Activated CD4-positive, CD25-positive, alpha-beta regulatory T cell treated with anti-CD3 and anti-CD28 coated beads, Interleukin-2, amount 50 U/mL, for 72 hours (primary cell): ENCODE data around the gene PPP1R3C.

Source experiments
- DNase-seq: peaks from one replicate; pipeline ENCODE4 v3.0.0; 2021

PPP1R3C gene

DNA sequence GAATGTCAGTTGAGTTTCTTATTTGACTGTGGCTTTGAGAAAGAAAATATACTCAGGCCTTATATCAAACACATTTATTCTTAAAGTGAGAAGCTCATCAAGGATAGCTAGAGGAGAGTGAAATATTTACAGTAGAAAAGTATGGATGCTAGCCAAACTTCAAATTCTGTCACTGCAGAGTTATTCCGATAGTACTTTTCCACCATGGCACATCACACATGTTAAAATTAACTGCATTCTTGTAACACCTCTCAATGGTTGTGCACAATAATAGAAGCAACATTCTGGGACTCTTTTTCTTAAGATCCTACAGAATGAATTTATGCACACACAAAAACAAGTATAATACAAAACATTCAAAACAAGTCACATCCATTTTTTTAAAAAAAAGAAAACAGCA, 4.5 kb downstream of the PPP1R3C start:
- DNase-seq: no peak

DNA sequence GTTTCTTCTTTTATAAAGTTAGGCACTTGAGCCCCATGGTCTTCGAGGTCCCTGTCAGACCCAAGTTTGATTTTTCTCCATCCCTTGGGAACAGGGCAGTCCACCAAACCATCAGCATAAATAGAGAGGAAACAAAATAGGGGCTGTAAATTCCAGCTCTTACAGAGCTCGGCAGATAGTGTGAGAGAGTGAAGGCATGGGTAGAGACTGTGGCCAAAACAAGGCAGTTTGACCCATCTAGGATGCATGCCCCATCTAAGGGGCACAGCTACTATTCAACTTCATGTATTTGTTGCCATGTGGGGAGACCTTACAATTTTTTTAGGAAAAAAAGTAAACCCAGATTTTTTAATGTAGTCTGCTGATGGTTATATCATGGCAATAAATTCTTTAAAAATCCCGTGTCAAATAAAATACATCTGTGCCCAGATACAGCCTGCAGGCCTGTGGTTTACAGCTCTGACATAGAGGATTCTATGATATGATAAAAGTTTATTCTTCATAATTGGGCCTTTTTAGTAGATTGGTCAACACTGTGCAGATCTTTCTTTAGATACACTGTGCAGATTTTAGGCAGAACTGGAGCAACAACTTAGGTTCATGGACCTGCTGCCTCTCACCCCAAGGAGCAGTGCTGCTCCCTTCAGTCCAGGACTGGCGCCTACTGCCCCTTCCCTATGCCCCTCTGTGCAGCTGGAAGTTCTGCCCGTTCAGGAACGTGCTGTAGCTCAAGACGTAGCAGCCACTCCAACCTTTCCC, 5.3 kb downstream of the PPP1R3C start:
- no peak for DNase-seq

DNA sequence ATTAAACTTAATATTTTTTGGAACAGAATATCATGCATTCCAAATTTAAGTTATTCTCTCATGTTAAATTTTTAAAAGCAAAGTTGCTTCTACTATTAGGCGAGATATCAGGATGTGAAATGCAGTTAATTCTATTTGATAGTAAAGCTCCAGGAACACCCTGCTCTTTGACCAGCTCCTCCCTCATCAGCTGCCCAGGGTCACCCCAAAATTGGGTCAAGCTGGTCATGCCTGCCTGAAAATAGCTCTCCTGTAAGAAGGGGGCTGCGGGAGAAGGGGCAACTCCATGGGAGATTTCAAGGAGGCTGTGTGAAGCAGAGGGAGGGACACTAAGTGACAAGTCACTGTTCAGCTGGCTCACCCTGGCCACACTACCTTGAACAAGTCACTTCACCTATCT, 5.9 kb downstream of the PPP1R3C start:
- no peak for DNase-seq

DNA sequence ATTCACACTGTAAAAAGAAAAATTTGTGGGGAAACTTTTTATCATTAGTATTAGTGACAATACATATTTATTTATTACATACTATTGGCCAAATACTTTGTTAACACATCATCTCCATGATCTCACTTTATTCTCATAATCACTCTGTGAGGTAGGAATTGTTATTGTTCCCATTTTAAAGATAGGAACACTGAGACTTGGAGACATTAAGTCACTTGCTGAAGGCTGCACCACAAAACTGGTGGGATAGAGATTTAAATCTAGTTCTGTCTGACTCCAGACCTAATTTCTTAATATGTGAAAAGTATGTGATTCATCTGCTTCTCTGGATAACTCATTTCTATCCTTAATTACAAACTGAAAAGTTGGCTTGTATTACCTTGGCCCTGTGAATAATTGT, 8.2 kb downstream of the PPP1R3C start:
- DNase-seq: no peak

DNA sequence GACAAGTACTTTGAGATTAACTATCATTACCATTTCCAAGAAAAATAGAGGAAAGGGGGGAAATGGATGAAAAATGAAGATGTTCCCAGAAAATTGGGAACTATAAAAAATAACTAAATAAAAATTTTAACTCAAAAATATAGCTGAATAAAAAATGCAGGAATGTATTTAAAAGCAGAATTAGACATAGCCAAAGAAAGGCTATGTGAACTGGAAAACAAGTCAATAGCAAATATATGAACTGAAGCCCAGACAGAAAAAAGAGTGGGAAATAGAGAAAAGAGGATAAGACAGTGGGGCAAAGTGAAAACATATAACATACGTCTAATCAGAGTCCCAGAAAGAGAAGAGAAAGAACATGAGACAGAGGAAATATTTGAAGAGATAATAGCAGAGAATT, 10.3 kb downstream of the PPP1R3C start:
- DNase-seq: no peak

DNA sequence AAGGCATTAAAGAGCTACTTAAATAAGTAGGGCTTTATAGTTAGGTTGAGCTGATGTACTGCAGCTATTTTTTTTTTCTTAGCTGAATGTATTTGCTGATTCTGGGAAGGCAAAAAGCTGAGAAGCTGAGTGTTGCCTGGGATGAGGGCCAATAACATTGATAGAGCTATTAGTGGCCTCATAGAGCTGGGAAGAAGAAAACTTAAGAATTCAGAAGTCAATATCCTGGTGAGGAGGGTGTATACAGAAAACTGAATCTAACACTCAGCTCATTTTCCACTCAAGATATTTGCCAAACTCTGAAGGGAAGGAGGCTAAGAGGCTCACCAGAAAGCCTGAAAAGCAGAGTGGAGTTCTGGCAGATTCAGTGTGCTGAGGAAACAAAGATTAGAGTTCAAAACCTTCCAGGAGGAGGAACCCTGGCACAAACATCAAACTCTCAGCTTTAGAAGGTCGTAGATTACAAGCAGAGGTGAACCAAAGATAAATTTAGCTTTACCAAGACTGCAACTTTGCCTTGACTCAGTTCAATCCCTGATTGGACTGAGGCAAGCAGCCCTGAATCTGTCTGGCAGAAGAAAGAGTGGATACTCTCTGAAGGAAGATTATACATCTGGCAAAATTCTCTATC, 11.3 kb downstream of the PPP1R3C start:
- DNase-seq: no peak

DNA sequence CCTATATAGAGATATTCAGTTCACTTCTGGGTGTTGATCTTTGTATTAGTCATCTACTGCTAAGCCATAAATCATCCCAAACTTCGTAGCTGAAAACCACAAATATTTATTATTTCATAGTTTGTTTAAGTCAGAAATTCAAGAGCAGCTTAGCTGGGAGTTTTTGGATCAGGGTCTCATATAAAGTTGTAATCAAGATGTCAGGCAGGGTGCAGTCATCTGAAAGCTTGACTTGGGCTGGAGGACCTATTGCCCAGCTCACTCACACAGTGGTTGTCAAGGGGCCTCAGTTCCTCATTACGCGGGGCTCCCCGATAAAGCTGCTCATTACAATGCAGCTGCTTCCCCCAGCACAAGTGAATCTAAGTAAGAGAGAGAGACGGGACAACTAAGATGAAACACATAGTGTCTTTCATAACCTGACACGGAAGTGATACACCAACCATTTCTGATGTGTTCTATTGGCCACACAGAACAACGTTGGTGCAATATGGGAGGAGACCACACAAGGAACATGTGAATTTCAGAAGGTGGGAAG, 15.7 kb downstream of the PPP1R3C start:
- no peak for DNase-seq

DNA sequence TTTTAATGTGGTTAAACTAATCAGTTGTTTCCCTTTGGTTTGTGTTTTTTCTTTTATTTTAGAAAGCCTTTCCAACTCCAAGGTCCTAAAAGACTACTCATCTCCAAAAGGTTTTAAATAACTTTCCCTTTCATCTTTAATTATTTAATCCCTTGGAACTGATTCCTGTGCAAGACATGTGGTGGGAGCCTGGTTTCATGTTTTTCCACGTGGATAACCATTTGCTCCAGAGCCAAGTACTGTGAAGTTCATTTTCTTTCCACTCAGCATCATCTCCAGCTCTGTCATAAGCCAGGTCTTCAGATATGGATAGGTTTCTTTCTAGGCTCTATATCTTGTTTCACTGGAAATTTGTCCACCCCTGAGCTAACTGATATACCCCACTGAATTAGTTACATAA, 16.7 kb downstream of the PPP1R3C start:
- no peak for DNase-seq

DNA sequence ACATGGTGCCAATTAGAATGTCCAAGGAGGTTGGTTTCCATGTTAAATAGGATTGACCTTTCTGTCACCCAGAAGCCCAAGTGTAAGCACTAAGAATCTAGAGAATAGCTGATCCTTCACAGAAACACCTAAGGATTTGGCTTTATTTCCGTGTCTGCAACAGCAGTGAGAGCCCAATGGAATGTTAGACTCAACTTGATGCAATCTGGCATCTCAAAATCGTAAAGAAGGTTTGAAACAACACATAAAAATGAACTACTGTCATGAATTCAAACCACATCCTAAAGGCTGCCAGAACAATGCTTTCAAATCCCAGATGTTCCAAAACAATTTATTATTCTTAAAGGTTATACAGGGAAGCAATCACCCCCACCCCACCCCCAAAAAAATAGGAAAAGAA, 18.6 kb downstream of the PPP1R3C start:
- no peak for DNase-seq

DNA sequence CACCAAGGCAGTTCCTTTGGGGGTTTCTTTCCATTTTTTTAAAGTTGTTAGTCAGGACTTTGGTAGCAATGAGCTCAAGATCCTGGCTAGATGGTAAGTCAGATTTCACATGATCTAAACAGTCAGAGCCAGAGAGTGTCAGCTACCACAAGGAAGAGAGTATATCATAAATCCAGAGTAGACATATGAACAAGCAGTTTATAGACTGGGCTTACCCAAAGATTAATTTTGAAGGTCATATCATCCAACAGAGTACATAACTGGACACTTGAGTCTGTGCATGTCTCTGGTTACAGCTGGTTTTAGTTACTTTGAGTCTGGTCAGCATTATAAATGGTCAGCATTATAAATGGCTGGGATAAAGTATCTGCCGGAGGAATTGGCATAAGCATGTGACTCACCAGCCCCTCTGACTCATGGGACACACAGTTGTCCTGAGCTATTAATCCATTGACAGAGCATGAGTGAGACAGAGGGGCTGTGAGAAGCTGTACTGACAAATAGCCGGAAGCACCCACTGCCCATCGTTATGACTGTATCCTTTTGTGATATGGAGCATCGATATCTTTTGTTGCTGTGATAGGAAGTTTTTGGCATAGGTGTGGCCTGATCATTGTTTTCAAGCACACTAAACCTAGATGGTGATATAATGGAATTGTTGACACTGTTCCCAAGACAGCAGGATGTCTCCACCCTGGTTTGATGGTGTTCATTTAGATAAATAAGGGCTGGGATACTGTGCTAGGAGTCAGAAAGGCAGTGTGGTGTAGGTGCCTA, 19.3 kb downstream of the PPP1R3C start:
- no peak for DNase-seq

DNA sequence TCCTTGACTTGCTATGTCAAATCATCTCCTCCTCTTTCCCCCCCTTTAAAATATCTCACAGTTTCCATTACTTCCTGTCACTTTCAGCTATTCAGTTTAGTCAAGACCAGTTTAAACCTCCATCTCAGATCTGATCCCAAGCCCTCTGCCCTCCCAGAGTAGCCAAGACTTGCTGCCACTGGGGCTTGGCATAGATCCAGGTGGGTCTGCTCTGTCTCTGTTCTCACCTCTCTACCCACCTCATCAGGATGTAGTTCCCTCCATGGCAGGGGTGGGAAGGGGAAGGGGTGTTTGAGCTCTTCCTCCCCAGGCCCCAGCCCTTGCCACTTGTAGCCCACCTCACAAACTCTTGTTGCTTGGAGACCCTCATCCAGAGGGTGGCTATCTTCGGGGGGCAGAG, 22.0 kb downstream of the PPP1R3C start:
- no peak for DNase-seq

DNA sequence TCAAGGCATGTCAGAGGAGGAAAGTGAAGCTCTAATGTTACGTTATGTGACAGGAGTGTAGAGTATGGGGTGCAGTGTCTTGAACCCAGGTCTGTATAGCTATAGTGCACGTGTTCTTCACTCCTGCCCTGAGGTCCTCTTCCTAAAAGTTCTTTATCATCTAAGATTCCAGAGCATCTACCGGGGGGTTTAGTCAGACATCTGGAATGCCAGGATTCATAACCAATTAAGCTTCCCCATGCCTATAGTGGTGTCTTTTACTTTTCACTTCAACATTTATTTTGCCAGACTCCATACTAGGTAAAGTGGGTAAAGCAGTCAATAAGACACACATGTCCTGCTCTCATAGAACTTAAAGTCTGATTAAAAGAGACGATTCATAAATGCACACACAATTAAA, 22.4 kb downstream of the PPP1R3C start:
- DNase-seq: no peak

DNA sequence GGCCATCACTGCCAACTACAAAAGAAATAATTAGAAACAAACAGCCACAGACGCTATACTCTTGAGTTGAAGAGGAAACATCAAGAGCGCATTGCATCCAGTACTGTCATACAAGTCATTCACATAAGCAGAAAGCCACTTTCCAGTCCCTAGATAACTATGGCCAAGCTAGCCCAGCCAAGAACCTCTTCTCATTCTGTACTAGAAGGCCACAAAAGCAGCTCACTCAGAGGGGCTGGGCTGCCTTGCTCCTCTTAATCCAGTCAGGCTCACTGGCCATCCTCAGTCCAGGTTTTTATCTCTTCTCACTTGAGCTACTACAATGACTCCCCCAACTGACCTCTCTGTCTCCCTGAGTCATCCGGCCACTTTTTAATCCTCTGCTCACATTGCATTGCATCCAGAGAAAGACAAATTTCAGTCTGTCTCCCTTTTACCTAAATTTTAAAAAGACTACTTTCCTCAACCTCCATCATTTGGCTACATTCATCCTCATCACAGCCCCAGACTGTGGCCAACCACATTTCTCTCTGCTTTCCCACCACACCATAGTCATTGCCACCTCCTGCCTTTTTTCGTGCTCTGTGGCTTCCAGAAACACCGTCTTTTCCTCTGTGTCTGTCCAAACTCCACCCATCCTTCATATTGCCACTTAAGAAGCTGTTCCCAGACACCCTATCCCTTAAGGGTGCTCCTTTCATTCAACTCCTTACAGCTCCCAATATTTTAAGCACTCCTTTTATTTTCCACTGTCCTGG, 25.0 kb downstream of the PPP1R3C start:
- no peak for DNase-seq

DNA sequence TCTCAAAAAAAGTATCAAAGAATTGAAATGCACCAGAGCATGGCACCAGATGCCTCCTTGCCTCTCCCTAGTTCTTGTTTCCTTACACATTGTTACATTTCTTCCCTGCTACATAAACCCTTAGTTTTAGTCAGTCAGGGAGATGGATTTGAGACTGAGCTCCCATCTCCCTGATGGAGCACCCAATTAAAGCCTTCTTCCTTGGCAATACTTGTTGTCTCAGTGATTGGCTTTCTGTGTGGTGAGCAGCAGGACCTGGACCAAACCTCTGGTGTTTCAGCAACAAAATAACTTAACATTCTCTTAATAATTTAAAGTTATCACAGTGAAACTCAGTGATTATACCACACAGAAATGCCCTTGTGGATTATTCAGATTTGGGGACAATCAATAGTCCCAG, 26.9 kb downstream of the PPP1R3C start:
- DNase-seq: no peak

DNA sequence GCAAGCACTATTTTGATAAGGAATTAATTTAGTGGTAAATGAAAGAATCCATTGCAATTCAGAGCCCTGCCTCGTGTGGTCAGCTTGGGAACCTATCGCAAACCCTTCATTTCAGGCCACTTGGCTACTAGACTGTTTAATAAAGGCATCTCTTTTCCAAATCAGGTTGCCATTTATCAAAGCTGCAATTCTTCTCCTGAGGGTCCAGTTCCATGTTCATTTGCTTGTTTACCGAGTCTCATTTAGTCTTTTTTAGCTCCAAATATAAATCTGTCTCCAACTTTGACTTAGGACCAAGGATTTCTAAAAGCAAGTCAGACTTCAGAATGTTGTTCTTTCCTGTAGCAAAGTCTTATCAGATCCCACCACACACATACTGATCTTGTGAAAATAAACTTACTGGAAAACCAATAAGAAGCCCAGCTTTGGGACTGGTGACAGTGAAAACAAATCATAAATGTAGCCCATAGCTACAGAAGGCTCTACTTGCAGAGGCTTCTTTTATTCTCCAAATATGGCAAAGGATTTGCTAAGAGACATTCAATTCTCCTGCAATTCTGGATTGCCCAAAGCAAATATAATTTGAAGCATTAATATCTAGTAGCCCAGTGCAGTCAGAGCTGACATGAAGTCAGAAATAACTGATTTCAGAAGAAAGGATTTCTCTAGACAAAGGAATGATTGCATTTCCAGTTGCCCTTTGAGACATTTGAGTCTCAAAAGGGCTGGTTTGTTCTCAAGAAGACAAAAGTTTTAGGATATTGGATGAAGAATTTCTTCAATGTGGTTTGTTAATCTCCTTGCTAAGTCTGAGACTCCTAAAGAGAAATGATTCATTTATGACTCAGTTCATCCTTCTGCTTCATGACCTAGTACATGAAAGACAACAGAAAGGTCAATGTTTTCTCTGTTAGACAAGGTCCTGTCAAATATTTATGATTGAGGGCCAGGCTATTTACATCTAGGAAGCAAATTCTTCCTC, 28.0 kb downstream of the PPP1R3C start:
- no peak for DNase-seq

DNA sequence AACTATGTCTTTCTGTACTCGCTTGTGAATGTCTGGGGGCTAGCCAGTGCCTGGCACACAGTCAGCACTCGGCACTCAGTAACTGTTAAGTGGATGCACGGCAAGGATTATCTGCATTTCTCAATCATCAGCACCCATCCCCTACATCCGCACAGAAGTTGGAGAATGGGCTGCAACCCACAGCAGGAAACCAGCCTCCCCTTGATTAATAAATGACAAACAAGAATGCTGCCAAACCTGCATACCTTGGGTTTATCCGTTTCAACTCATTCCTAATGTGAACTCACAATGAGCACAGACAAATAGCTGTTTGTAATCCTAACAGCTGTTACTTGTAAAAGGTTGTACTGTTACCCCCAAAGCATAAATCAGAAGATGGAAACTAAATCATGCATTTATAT, 28.9 kb downstream of the PPP1R3C start:
- DNase-seq: no peak

DNA sequence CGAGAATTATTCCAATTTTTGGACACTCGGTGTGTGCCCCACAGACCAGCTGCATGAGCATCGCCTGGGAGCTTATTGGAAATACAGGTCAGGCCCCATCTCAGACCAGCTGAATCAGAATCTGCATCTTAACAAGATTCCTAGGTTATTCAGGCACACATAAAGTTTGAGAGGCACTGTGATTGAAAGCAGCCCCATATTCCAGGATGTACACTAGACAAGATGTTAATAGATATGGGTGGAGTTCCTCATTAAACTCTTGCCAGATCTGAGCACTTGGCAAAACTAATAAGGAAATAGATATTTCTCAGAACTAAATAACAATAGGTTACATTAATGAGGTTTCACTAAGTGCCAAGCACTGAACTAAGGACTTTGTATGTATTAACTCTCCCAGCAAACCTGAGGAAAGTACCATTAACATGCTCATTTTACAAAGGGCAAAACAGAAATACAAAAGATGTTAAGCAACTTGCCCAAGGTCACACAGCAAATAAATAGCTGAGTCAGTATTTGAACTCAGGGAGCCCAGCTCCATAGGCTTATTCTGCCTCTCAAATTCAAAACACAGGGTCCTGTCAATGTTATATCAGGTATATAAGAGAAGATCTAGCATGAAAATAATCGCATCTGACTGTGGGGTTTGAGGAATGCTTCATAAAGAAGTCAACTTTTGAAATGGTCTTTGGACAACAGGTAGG, 29.9 kb downstream of the PPP1R3C start:
- DNase-seq: no peak

DNA sequence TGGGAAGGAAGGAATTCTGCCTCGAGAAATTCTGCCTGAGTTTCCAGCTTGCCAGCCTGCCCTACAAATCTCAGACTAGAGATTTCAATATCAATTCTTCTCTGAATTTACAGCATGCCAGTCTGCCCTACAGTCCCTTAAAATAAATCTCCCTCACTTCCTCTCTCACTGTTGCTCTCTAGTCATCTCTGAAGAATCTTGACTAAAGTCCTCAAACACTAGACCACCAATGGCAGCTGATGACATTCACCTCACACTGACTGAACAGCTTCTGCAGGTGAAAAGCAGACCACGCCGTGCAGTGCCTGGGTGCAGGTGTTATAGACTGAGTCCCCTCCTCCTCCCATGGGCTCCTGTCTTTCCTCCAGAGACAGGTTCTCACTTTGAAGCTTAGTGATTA, 30.4 kb downstream of the PPP1R3C start:
- no peak for DNase-seq

DNA sequence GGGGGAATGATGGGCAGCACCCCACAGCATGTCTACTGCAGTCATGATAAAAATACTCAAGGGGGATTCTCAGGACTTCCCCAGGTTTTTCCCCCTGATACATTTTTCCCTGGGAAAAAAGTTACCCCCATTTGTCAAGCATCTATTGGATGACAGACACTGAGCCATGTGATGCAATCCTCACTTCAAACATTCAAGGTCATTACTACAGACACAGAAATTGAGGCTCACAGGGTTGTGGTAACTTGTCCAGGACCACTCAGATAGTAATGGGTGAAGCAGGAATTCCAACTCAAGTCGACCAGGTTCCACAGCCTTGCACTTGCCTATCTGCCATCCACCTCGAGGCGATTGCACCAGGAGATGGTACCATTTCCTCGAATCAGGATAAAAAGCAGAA, 31.7 kb downstream of the PPP1R3C start:
- no peak for DNase-seq

DNA sequence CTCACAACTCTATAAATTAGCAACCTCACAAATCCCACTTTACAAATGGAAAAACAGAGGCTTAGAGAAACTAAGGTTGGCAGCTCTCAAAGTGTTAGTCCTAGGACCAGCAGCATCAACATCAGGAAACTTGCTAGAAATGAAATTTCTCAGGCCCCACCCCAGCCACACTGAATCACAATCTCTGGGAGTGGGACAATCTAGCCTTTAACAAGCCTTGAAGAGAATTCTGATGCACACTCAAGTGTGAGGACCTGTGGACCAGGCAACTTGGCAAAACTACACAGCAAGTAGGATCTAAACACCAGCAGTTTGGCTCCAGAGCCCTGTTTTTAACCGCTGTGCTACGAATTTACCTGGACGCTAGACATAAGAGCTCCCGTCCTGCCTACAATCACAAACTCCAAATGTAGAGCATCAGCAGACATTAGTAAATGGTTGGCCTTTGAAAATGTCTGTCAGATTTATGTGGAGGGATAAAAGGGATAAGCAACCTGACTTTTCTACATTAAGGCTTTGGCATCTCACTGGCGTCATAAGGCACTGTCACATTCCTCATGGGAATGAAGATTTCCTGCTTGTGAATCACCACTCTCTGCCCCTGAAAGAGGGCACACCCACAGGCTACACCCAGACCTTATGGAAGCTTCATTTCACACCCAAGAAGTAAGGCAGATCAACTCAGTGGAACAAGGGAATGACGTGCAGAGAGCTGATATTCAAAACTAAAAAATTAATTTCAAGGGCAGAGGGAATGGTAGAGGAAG, 34.5 kb downstream of the PPP1R3C start:
- no peak for DNase-seq
